ENCODE data around the gene TAF1C. TPM values are rescaled to one million over a fixed set of nuclear protein-coding genes. Genes with fewer than 3 reads are reported as not detected.

The TAF1C gene
- total RNA-seq, 2 donors from 2014 or later: 43.7 to 75.9 TPM

- Histone ChIP-seq H3K4me1 (ENCODE audit: control insufficient read depth in 1 of 2, low read depth in 2 of 2) (peaks cover 3 to 13% of the 10 kb centered on the region in 2 donors), H3K27me3 (replicated peaks; ENCODE audit: insufficient read depth) (no peaks in the 10 kb centered on the region), H3K36me3 (no peaks in the 10 kb centered on the region), H3K4me3 (peak overlapping the region; percentile 98), H3K9me3 (no peaks in the 10 kb centered on the region), H3K27ac (no peak overlapping the region)
- ATAC-seq (ENCODE audit: insufficient number of reproducible peaks, low FRiP score, low read depth): no peak
- TF ChIP-seq, protein P1, sequence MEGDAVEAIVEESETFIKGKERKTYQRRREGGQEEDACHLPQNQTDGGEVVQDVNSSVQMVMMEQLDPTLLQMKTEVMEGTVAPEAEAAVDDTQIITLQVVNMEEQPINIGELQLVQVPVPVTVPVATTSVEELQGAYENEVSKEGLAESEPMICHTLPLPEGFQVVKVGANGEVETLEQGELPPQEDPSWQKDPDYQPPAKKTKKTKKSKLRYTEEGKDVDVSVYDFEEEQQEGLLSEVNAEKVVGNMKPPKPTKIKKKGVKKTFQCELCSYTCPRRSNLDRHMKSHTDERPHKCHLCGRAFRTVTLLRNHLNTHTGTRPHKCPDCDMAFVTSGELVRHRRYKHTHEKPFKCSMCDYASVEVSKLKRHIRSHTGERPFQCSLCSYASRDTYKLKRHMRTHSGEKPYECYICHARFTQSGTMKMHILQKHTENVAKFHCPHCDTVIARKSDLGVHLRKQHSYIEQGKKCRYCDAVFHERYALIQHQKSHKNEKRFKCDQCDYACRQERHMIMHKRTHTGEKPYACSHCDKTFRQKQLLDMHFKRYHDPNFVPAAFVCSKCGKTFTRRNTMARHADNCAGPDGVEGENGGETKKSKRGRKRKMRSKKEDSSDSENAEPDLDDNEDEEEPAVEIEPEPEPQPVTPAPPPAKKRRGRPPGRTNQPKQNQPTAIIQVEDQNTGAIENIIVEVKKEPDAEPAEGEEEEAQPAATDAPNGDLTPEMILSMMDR (IDR thresholded peaks at IDR 0.05): no peak
- DNase-seq (ENCODE audit: low spot score): no peak
These were observed 42.5 kb downstream of the TAF1C start for GRCh38 chr16:84144209-84144858.

- Histone ChIP-seq H3K4me1 (ENCODE audit: control insufficient read depth in 1 of 2, low read depth in 2 of 2) (peaks cover 3 to 13% of the 10 kb centered on the region in 2 donors), H3K27me3 (replicated peaks; ENCODE audit: insufficient read depth) (no peaks in the 10 kb centered on the region), H3K36me3 (no peaks in the 10 kb centered on the region), H3K4me3 (peak overlapping the region; percentile 98), H3K9me3 (no peaks in the 10 kb centered on the region), H3K27ac (no peak overlapping the region)
- TF ChIP-seq, protein P1 (IDR thresholded peaks at IDR 0.05): no peak
- ATAC-seq (ENCODE audit: insufficient number of reproducible peaks, low FRiP score, low read depth): no peak
- no peak for DNase-seq (ENCODE audit: low spot score)
These were observed 43.1 kb downstream of the TAF1C start for GRCh38 chr16:84143784-84144199.

DNA sequence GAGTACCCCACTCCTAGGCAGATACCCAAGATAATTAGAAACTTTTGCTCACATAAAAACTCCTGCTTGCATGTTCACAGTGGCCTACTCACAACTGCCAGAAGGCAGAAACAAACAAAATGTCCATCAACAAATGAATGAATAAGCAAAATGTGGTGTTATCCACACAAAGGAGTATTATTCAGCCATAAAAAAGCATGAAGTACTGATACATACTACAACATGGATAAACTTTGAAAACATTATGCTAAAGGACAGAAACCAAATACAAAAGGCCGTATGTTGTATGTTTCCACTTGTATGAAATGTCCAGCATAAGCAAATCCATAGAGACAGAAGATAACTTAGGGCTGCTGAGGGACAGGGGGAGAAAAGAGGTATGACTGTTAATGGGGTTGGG is 43.8 kb downstream of the TAF1C start:
- DNase-seq (ENCODE audit: low spot score) (no peak), ATAC-seq (ENCODE audit: insufficient number of reproducible peaks, low FRiP score, low read depth) (no peak)
- H3K9me3 ChIP-seq: no peaks in the 10 kb centered on the region
- no peak overlapping the region for H3K4me3 ChIP-seq
- no peaks in the 10 kb centered on the region for H3K36me3 ChIP-seq
- TF ChIP-seq, protein P1 (IDR thresholded peaks at IDR 0.05): no peak
- no peaks in the 10 kb centered on the region for H3K27me3 ChIP-seq (replicated peaks; ENCODE audit: insufficient read depth)
- H3K27ac ChIP-seq: no peak overlapping the region
- H3K4me1 ChIP-seq (ENCODE audit: control insufficient read depth in 1 of 2, low read depth in 2 of 2): peaks cover 3 to 13% of the 10 kb centered on the region in 2 donors

- no peaks in the 10 kb centered on the region for H3K36me3 ChIP-seq
- TF ChIP-seq, protein P1 (IDR thresholded peaks at IDR 0.05): no peak
- H3K9me3 ChIP-seq: no peaks in the 10 kb centered on the region
- peaks cover 3 to 13% of the 10 kb centered on the region in 2 donors for H3K4me1 ChIP-seq (ENCODE audit: control insufficient read depth in 1 of 2, low read depth in 2 of 2)
- ATAC-seq (ENCODE audit: insufficient number of reproducible peaks, low FRiP score, low read depth) (no peak), DNase-seq (ENCODE audit: low spot score) (no peak)
- H3K27me3 ChIP-seq (replicated peaks; ENCODE audit: insufficient read depth): no peaks in the 10 kb centered on the region
- no peak overlapping the region for H3K4me3 ChIP-seq
- H3K27ac ChIP-seq: no peak overlapping the region
These were observed 45.6 kb downstream of the TAF1C start for GRCh38 chr16:84141143-84141670.

- ATAC-seq (ENCODE audit: insufficient number of reproducible peaks, low FRiP score, low read depth): no peak
- Histone ChIP-seq H3K27me3 (replicated peaks; ENCODE audit: insufficient read depth) (no peaks in the 10 kb centered on the region), H3K36me3 (no peaks in the 10 kb centered on the region), H3K4me1 (ENCODE audit: control insufficient read depth in 1 of 2, low read depth in 2 of 2) (peaks cover 0 to 7% of the 10 kb centered on the region in 2 donors), H3K9me3 (no peaks in the 10 kb centered on the region), H3K4me3 (no peak overlapping the region), H3K27ac (no peak overlapping the region)
- DNase-seq (ENCODE audit: low spot score): no peak
- TF ChIP-seq, protein P1 (IDR thresholded peaks at IDR 0.05): no peak
These were observed 47.1 kb downstream of the TAF1C start for GRCh38 chr16:84139628-84140258.

All from thoracic aorta (tissue), 2 donors.